ENCODE measurements around the gene RPL36.

DNA sequence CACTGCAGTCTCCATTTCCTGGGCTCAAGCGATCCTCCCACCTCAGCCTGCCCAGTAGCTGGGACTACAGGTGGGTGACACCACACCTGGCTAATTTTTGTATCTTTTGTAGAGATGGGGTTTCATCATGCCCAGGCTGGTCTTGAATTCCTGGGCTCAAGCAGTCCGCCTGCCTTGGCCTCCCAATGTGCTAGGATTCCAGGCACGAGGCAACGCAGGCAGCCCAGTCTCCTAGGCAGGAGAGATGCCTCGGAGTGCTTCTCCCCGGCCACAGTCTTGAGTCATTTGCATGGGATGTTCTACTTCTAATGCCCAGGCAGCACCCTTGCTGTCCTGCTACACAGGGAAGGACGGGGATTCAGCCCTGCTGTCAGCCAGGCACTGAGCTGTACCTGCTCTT lies 18.5 kb upstream of the RPL36 start:
- no peak for TF ChIP-seq POLR2AphosphoS5 (IDR thresholded peaks at IDR 0.05; ENCODE audit: low read depth, low read length)
- no peak for TF ChIP-seq TAF1 (IDR thresholded peaks at IDR 0.05; ENCODE audit: low read depth, low read length)
- TF ChIP-seq POLR2A (IDR thresholded peaks at IDR 0.05; ENCODE audit: low read depth, low read length) = no peak
- no peak for TF ChIP-seq PAX5 (IDR thresholded peaks at IDR 0.05; ENCODE audit: insufficient read depth, low read length, severe bottlenecking)
- TF ChIP-seq SPI1 (IDR thresholded peaks at IDR 0.05; ENCODE audit: low read depth, low read length) = no peak

All from GM12891 (cell line).